ENCODE data around the gene NOP16.
A peak's percentile ranks its signal among the peaks of the same experiment; 100 is the strongest.

NOP16 gene

GRCh38 chr5:176415952-176416924 is 27.8 kb upstream of the NOP16 start, which contains the start of gene CLTB:
TSS of gene CLTB (minus strand) at chr5:176416539. CDS start at chr5:176416363, 176 bp downstream.
- DNase-seq (ENCODE audit: low read depth), result peak; percentile 71
- TF ChIP-seq CTCF (conservative IDR thresholded peaks at IDR 0.05; ENCODE audit: control insufficient read depth, insufficient read depth, low read depth, low read length), result peak; percentile 21

GRCh38 chr5:176415240-176415951 is 27.0 kb upstream of the NOP16 start:
- DNase-seq (ENCODE audit: low read depth), result no peak
- H3K4me3 ChIP-seq (ENCODE audit: control insufficient read depth, low read depth, low read length), result peak overlapping the region; percentile 69
- TF ChIP-seq CTCF (conservative IDR thresholded peaks at IDR 0.05; ENCODE audit: control insufficient read depth, insufficient read depth, low read depth, low read length), result no peak

More at GRCh38 chr5:176415952-176416924, 27.8 kb upstream of the NOP16 start, which contains the start of gene CLTB:
- H3K4me3 ChIP-seq (ENCODE audit: control insufficient read depth, low read depth, low read length), result peak within 1 kb of the TSS; percentile 69

GRCh38 chr5:176414704-176415103 is 26.3 kb upstream of the NOP16 start:
- DNase-seq (ENCODE audit: low read depth), result no peak
- no peak for TF ChIP-seq CTCF (conservative IDR thresholded peaks at IDR 0.05; ENCODE audit: control insufficient read depth, insufficient read depth, low read depth, low read length)
- no peak overlapping the region for H3K4me3 ChIP-seq (ENCODE audit: control insufficient read depth, low read depth, low read length)

- DNase-seq (ENCODE audit: low read depth), result no peak
- no peak overlapping the region for H3K4me3 ChIP-seq (ENCODE audit: control insufficient read depth, low read depth, low read length)
- TF ChIP-seq CTCF (conservative IDR thresholded peaks at IDR 0.05; ENCODE audit: control insufficient read depth, insufficient read depth, low read depth, low read length), result no peak
Measured at GRCh38 chr5:176413709-176414191, 25.4 kb upstream of the NOP16 start.

GRCh38 chr5:176413255-176413565 is 24.8 kb upstream of the NOP16 start:
- no peak for TF ChIP-seq CTCF (conservative IDR thresholded peaks at IDR 0.05; ENCODE audit: control insufficient read depth, insufficient read depth, low read depth, low read length)
- H3K4me3 ChIP-seq (ENCODE audit: control insufficient read depth, low read depth, low read length), result no peak overlapping the region
- DNase-seq (ENCODE audit: low read depth), result peak; percentile 56

- no peak for TF ChIP-seq CTCF (conservative IDR thresholded peaks at IDR 0.05; ENCODE audit: control insufficient read depth, insufficient read depth, low read depth, low read length)
- no peak for DNase-seq (ENCODE audit: low read depth)
- H3K4me3 ChIP-seq (ENCODE audit: control insufficient read depth, low read depth, low read length), result no peak overlapping the region
Measured at GRCh38 chr5:176412517-176413254, 24.3 kb upstream of the NOP16 start.

All from fibroblast of mammary gland (primary cell).